GM19324 (cell line): Measurements from ENCODE around the gene SHKBP1.
"Not testable (repeated sequence)": the region's sequence is repeated elsewhere in the genome, so short reads cannot be mapped to it uniquely, and the experiment has no call there.

Source experiments
- ATAC-seq: cut with Tn5 transposase; IDR thresholded peaks from one replicate; pipeline ENCODE4 v1.9.1; 2021; ENCODE audit warnings: mild to moderate bottlenecking, moderate library complexity; ENCODE audit not compliant: unreplicated experiment, low FRiP score

SHKBP1 gene

DNA sequence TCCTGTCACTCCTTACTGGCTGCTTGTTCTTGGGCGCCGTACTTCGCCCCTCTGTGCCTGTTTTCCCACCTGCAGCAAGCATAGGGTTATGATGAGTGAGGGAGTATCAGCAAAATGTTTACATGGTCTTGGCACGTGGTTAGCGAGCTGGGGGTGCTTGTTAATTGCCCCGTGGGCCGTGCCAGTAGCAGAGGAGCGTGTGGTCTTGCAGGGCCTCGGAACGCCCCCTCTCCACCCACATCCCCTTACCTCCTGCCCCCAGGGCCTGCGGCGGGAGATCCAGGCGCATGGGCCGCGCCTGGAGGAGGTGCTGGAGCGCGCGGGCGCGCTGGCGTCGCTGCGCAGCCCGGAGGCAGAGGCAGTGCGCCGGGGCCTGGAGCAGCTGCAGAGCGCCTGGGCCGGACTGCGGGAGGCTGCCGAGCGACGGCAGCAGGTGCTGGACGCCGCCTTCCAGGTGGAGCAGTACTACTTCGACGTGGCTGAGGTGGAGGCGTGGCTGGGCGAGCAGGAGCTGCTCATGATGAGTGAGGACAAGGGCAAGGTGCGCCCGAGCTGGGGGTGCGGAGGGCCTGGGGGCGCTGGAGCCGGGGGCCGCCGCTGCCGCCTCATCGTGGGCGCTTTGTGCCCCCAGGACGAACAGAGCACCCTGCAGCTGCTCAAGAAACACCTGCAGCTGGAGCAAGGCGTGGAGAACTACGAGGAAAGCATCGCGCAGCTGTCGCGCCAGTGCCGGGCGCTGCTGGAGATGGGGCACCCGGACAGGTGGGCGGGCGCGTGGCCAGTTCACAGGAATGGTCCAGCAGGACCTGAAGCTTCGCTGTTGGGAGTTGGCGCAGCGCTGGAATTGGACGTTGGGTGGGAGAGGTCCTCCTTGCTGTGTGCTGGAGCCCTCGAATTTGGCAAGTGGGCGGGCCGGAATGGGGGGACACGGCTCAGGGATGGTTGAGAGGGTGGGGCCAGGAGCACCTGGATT is 22.5 kb upstream of the SHKBP1 start:
- ATAC-seq = no peak

DNA sequence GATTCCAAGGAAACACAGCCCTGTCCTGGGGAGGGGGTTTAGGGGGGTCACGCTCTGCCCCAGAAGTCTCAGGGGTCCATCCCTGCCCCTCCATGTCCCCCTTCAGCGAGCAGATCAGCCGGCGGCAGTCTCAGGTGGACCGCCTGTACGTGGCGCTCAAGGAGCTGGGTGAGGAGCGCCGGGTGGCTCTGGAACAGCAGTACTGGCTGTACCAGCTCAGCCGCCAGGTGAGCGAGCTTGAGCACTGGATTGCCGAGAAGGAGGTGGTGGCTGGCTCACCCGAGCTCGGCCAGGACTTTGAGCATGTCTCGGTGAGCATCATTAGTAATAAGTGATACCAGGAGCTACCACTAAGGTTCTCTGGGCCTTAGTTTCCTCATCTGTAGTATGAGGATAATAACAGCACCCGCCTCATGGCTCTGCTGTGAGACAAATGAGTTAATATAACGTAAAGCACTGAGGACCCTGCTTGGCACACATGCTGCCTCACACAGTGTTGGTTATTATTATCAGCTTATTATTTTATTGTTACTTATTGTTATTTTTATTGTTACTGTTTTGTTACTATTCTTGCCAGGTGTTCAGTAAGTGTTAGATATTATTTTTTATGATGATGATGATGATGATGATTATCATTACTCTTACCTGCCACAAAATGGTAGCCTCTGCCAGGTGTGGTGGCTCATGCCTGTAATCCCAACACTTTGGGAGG is 20.5 kb upstream of the SHKBP1 start:
- ATAC-seq = no peak

DNA sequence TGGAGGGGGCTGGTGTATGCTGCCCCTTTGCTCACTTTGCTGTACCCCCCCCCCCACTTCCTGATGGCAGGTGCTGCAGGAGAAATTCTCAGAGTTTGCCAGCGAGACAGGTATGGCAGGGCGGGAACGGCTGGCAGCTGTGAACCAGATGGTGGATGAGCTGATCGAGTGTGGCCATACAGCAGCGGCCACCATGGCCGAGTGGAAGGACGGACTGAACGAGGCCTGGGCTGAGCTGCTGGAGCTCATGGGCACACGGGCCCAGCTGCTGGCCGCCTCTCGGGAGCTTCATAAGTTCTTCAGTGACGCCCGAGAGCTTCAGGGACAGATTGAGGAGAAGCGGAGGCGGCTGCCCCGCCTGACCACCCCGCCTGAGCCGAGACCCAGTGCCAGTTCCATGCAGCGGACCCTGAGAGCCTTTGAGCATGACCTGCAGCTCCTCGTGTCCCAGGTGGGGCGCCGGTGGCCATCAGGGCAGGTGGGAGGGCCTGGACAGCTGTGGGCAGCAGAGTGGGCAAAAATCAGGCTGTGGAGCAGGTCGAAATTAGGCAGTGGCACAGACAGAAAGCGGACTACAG is 19.6 kb upstream of the SHKBP1 start:
- no peak for ATAC-seq

DNA sequence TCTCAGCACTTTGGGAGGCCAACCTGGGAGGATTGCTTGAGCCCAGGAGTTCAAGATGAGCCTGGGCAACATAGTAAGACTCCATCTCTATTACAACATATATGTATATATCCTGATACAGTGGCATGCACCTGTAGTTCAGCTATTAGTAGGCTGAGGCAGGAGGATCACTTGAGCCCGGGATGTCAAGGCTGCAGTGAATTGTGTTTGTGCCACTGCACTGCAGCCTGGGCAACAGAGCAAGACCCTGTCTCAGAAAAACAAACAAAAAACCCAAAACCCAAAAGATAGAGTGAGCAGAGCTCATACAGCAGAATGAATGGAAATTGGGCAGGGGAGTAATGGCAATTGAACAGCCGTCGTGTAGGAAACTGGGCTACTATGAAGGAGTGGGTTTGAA is 17.3 kb upstream of the SHKBP1 start:
- no peak for ATAC-seq

DNA sequence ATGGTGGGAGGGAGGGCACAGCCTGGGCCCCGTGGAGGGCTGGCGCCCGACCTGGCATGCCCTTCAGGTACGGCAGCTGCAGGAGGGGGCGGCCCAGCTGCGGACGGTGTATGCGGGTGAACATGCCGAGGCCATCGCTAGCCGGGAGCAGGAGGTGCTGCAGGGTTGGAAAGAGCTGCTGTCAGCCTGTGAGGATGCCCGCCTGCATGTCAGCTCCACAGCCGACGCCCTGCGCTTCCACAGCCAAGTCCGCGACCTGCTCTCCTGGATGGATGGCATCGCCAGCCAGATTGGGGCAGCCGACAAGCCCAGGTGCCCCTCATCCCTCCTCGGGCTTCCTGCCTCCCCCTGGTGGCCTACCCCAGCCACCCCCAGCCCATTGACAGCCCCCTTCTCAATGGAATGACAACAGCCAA is 16.6 kb upstream of the SHKBP1 start:
- ATAC-seq = no peak

DNA sequence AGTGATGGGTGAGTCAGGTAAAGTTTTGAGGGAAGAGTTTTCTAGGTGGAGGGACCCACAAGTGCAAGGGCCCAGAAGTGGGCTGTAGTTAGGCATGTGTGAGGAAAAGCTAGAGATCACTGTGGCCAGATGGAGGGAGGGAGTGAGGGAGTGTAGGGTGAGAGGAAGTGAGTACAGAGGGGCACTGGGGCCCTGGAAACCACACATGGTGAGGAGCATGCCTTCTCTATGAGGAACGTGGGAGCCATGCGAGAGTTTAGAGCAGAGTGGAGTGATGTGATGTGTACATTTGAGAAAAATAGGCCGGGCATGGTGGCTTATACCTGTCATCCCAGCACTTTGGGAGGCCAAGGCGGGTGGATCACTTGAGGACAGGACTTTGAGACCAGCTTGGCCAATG is 14.7 kb upstream of the SHKBP1 start:
- no peak for ATAC-seq

DNA sequence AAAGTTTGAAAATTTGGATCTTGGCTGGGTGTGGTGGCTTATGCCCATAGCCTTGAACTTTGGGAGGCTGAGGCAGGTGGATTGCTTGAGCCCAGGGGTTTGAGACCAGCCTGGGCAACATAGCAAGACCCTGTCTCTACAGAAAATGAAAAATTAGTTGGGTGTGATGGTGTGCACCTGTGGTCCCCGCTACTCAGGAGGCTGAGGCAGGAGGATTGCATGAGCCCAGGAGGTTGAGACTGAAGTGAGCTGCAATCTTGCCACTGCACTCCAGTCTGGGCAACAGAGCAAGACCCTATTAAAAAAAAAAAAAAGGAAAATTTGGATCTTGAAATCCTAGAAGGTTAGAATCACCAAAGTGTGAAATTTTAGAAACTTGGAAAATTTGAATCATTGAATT is 12.1 kb upstream of the SHKBP1 start:
- ATAC-seq = not testable (repeated sequence)

DNA sequence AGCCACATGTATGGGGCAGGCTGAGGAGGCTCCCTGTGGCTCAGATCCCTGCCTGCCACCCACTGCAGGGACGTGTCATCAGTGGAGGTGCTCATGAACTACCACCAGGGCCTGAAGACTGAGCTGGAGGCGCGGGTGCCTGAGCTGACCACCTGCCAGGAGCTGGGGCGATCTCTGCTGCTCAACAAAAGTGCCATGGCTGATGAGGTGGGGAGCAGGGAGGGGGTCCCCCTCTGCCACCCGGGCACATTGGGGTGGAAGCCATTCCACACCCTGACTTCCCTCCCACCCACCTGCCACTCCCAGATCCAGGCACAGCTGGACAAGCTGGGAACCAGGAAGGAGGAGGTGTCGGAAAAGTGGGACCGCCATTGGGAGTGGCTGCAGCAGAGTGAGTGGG is 11.3 kb upstream of the SHKBP1 start:
- ATAC-seq = no peak

DNA sequence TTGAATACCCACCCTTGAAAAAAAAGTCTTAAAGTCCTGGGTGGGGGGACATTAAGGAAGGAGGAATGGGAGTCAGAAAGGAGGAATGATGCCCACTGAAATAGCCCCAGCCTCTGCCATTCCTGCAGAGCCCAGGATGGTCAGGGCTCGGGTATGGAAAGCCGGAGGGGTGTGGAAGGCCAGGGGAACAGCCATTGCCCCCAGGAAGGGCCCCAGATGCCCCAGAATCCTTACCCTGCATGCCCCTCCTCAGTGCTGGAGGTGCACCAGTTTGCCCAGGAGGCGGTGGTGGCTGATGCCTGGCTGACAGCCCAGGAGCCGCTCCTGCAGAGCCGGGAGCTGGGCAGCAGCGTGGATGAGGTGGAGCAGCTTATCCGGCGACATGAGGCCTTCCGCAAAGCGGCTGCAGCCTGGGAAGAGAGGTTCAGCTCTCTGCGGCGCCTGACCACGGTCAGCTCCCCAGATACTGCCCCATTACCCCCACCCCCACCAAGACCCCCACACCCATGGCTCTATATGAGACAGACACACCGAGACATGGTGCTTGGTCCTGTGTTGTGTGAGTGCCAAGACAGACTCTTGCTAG is 10.7 kb upstream of the SHKBP1 start:
- no peak for ATAC-seq

DNA sequence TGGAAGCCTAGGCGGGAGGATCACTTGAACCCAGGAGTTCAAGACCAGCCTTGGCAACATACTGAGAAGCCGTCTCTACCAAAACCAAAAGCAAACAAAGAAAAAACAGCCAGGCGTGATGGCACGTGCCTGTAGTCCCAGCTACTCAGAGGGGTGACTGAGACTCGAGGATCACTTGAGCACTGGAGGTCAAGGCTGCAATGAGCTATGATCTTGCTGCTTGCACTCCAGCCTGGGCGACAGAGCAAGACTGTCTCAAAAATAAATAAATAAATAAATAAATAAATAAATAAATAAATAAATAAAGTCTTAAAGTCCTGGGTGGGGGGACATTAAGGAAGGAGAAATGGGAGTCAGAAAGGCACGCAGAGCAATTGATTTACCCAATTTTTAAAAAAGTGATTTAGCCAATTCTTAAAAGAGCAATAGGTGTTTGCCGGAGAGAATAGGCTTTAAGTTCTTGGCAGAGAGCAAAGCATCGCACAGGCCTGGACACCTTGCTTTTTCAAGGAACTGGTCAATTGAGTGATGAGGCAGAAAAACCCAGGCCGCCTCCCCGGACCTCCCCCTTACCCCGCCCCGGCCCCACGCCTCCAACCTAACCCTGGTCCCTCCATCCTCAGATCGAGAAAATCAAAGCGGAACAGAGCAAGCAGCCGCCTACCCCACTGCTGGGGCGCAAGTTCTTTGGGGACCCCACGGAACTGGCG is 9.5 kb upstream of the SHKBP1 start:
- no peak for ATAC-seq

DNA sequence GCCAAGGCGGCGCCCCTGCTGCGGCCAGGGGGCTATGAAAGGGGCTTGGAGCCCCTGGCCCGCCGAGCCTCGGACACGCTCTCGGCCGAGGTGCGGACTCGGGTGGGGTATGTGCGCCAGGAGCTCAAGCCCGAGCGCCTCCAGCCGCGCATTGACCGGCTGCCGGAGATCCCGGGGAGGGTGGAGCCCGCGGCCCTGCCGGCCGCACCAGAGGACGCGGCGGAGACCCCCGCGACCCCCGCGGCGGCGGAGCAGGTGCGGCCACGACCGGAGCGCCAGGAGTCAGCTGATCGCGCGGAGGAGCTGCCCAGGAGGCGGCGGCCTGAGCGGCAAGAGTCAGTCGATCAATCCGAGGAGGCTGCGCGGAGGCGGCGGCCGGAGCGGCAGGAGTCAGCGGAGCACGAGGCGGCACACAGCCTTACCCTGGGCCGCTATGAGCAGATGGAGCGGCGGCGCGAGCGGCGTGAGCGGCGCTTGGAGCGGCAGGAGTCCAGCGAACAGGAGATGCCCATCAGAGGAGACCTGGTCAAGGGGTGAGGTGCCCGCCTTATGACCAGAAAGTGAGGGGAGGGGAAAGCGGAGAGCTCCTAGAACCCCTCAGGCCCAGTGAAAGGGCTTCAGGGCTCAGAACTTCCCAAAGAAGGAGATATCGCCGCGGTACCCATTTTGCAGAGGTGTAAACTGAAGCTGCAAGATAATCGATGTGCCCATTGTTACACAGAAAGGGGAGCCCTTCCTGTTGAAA is 8.8 kb upstream of the SHKBP1 start:
- ATAC-seq = no peak

DNA sequence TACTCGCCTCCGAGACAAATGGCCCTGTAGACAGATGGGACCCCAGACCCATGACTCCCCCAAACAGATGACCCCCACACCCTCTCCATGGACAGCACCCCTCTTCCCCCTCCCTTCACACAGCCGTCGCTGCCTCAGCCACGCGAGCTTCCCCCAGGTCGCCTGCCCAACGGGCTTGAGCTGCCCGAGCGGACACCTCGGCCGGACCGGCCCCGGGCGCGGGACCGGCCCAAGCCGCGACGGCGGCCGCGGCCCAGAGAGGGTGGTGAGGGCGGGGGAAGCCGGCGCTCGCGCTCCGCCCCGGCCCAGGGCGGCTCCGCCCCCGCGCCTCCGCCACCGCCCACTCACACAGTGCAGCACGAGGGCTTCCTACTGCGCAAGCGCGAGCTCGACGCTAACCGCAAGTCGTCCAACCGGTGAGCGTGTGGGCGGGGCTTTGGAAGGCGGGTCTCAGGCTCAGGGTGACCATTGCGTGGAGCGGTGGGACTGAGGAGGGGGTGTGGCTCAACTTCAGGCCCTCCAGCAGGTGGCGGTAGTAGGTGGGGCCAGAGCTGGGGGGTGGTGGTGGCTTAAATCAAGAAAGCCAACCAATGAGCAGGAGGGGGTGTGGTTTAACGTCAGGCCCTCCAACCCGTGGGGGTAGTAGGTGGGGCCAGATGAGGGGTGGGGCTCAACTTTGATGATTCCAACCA is 6.2 kb upstream of the SHKBP1 start:
- peak; percentile 92 for ATAC-seq

DNA sequence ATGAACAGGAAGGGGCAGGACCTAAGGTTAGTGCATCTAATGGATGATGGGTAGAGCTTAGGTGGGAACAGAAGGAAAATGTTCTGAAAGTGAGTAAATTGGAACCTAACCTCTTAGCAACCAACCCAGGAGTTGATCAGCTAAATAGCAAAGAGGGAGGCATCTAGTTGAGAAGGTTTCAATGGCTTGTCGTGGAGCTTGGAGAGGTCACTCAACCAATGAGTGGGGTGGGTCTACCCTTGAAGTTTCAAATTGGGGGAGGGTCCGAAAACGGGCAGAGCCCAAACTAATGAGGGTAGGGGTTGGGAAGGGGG is 5.7 kb upstream of the SHKBP1 start:
- ATAC-seq = no peak

DNA sequence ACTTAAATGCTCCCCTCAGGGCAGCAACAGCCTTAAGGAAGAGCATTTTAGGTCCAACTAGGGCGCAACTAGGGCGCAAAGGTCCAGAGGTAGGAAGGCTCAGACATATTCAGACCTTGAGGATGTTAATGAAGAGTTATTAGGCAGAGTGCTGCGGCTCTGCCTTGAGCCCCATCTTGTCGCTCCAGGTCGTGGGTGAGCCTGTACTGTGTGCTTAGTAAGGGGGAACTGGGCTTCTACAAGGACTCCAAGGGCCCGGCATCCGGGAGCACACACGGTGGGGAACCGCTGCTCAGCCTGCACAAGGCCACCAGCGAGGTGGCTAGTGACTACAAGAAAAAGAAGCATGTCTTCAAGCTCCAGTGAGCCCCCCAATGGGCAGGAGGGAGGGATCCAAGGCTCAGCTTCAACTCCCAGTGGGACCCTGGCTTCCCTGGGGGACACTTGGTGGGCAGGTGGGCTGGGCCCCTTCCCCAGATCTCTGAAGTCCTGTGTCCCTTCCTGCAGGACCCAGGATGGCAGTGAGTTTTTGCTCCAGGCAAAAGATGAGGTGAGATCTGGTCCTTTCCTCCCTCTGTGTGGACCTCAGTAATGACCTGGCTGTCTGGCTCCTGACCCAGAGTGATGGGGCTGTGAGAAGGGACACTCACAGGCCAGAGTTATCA is 4.7 kb upstream of the SHKBP1 start:
- ATAC-seq = no peak

DNA sequence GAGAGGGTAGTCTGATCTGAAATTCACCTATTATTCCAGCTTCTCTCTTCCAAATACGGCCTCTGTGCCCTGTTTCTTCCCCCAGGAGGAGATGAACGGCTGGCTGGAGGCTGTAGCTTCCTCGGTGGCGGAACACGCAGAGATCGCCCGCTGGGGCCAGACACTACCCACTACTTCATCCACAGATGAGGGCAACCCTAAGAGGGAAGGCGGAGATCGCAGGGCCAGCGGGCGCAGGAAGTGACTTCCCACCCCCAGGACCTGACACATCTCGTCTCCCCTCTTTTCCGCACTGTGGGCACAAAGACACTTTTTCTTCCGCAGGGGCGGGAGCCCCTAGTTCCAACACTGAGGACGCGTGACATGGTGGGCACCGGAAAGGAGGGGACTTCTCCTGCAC is 1.3 kb upstream of the SHKBP1 start:
- no peak for ATAC-seq

DNA sequence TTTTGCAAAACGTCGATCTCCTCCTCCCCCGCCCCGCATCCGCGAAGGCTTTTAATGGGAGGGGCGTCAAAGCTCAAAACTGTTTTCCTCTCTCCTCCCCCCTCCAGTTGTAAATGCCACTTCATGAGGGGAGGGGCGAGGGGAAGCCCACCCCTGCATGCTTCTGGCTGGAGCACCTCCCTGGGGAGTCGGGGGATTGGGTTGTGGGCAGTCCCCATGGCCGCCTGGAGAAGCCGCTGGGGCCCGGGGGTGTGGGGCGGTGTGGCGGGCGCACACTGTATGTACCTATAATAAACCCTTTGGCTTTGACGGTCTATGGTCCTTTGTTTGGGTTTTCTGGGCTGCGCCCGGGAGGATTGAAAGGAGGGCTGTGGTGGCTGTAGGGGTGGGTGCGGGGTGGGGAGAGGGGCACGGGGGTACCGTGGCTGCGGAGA is 505 bp upstream of the SHKBP1 start:
- no peak for ATAC-seq

DNA sequence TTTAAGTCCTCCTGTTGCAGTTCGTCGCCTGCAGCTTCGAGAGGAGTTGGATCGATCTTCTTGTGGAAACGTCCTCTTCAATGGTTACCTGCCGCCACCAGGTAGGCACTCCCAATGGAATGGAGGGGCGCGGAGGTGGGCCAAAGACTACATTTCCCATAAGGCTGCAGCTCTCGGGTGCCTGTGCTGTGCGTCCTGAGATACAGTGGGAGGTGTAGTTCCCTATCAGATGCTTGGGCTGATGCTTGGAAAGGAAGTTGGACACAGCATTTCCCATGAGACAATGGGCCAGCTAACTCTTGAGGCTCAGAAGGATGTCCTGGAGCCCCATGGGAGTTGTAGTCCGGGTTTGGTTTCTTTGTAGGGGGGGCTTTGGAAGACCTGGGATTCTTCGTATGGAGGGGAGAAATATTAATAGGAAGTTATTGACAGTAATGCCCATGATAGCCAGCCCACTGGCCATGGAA is 1.8 kb downstream of the SHKBP1 start:
- no peak for ATAC-seq

DNA sequence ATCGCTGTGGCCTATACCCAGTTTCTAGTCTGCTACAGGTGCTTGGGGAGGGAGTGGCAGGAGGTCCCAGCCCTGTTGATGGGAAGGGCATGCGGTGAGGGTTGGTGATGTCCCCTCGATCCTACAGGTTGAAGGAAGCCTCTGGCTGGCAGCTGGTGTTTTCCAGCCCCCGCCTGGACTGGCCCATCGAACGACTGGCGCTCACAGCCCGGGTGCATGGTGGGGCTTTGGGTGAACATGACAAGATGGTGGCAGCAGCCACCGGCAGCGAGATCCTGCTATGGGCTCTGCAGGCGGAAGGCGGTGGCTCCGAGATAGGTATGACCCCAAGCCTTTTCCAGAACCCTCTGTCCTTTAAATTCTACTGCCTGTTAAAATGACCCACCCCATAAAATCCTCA is 3.9 kb downstream of the SHKBP1 start:
- ATAC-seq = no peak

DNA sequence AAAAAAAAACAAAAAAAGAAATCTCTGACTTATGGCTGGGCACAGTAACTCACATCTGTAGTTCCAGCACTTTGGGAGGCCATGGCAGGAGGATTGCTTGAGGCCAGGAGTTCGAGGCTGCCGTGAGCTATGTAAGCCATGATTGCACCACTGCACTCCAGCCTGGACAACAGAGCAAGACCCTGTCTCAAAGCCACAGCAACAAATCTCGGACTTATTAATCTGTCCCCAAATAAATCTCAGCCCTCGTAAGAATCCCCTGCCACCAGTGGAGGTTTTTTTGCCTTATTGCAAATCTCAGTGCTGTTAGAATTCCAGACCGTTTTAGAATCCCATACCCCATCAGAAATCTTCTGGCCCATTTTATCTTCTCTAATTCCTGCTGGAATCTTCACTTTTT is 4.9 kb downstream of the SHKBP1 start:
- ATAC-seq = no peak
